GM12875 (cell line): Measurements from ENCODE around the gene KCNQ2.

Experiments used
- H3K4me3 ChIP-seq: one replicate; pipeline ENCODE4 v1.5.1; 2011; ENCODE audit warnings: low read depth, low read length, control low read depth
- CTCF ChIP-seq: IDR thresholded peaks from 2 replicates; pipeline ENCODE4 v1.5.1; 2011; ENCODE audit warnings: low read depth, mild to moderate bottlenecking, control low read depth, inconsistent platforms, low read length, moderate library complexity, borderline replicate concordance; ENCODE audit not compliant: insufficient read depth

Gene KCNQ2

GRCh38 chr20:63448031-63448430 lies 24.4 kb downstream of the KCNQ2 start:
- H3K4me3 ChIP-seq = no peak overlapping the region
- no peak for TF ChIP-seq CTCF

- no peak overlapping the region for H3K4me3 ChIP-seq
- no peak for TF ChIP-seq CTCF
Observed at GRCh38 chr20:63447320-63447719, 25.1 kb downstream of the KCNQ2 start.

GRCh38 chr20:63446216-63447024 lies 26.0 kb downstream of the KCNQ2 start:
- TF ChIP-seq CTCF = no peak
- H3K4me3 ChIP-seq = no peak overlapping the region

- H3K4me3 ChIP-seq = no peak overlapping the region
- TF ChIP-seq CTCF = no peak
Observed at GRCh38 chr20:63445075-63445734, 27.2 kb downstream of the KCNQ2 start.

GRCh38 chr20:63444548-63444947 lies 27.9 kb downstream of the KCNQ2 start:
- no peak overlapping the region for H3K4me3 ChIP-seq
- TF ChIP-seq CTCF = no peak

- no peak for TF ChIP-seq CTCF
- H3K4me3 ChIP-seq = no peak overlapping the region
Observed at GRCh38 chr20:63443606-63444395, 28.7 kb downstream of the KCNQ2 start.
